HCT116 (cell line): ENCODE results near the gene OR1J1. TPM values are rescaled to one million over a fixed set of nuclear protein-coding genes. Genes with fewer than 3 reads are reported as not detected.

Experiments
- ATAC-seq: fragments of 200-7000 bp; cut with Tn5 transposase; 2 replicates; pipeline ENCODE4 v1.9.1; 2020; ENCODE audit warnings: mild to moderate bottlenecking, moderate library complexity
- BruUV-seq: library from RNA; stranded (reverse); fragments of 400-500 nt; replicated peaks from 2 replicates; lab custom pipeline; 2021; lab: Mats Ljungman, UMichigan
- CTCF ChIA-PET: fragments of 300-600 bp; sonication (Branson Sonifier 250); formaldehyde crosslinking; loops from one replicate; lab custom pipeline; 2021; ENCODE audit warnings: antibody characterized with exemption; lab: Charles Lee
- POLR2A ChIA-PET: fragments of 300-600, 350-600 bp; sonication (Branson Sonifier 250); formaldehyde crosslinking; loops from one replicate; lab custom pipeline; 2021; ENCODE audit warnings: antibody characterized with exemption; lab: Charles Lee
- RAD21 ChIA-PET, 2 experiments: fragments of 300-600 bp; sonication (Branson Sonifier 250); formaldehyde crosslinking; loops; one replicate each; lab custom pipeline; 2023; ENCODE audit warnings: low total read pairs in 2 of 2; ENCODE audit not compliant: uncharacterized antibody in 2 of 2, unreplicated experiment in 2 of 2, low non-redundant PET in 1 of 2; lab: Charles Lee
- DNase-seq: peaks from one replicate; pipeline ENCODE4 v3.0.0-alpha.2; 2010; ENCODE audit warnings: low read depth, low spot score
- H2AFZ ChIP-seq: fragments of 200-600 bp; shearing (Covaris generic), sonication (generic); 2 replicates; pipeline ENCODE4 v1.6.1; 2017; ENCODE audit warnings: low read depth, mixed run types, mixed read lengths, antibody characterized with exemption, low read length; ENCODE audit not compliant: poor library complexity, severe bottlenecking
- H3K27ac ChIP-seq: 2 replicates; pipeline ENCODE4 v1.5.1; 2012; ENCODE audit warnings: low read depth, low read length
- H3K27me3 ChIP-seq: fragments of 200-600 bp; sonication (generic); 2 replicates; pipeline ENCODE4 v1.6.1; 2016; ENCODE audit warnings: mixed run types, low read length, mixed read lengths; ENCODE audit not compliant: insufficient read depth
- H3K36me3 ChIP-seq, 2 experiments: fragments of 200-500 bp in 1 of 2; fragments of 200-600 bp in 1 of 2; sonication (Bioruptor generic) in 1 of 2; sonication (generic) in 1 of 2; 2 replicates each; pipeline versions ENCODE4 v1.5.1 to v1.6.1; 2014 to 2016; ENCODE audit warnings: low read length in 2 of 2, inconsistent platforms in 1 of 2, mixed read lengths in 1 of 2, mixed run types in 1 of 2; ENCODE audit not compliant: insufficient read depth in 2 of 2, control insufficient read depth in 1 of 2
- H3K4me1 ChIP-seq, 2 experiments: fragments of 200-600 bp in 1 of 2; sonication (generic) in 1 of 2; 2 replicates each; pipeline versions ENCODE4 v1.5.1 to v1.6.1; 2012 to 2017; ENCODE audit warnings: low read length in 2 of 2, inconsistent platforms in 1 of 2, mild to moderate bottlenecking in 1 of 2, mixed read lengths in 1 of 2, mixed run types in 1 of 2, moderate library complexity in 1 of 2; ENCODE audit not compliant: insufficient read depth in 2 of 2, control insufficient read depth in 1 of 2
- H3K4me2 ChIP-seq: fragments of 200-600 bp; sonication (generic); 2 replicates; pipeline ENCODE4 v1.6.1; 2017; ENCODE audit warnings: mixed run types, low read length, mixed read lengths
- H3K4me3 ChIP-seq, 2 experiments: fragments of 200-600 bp in 1 of 2; sonication (generic) in 1 of 2; replicated peaks in 1 of 2; 2 replicates each; pipeline ENCODE4 v1.5.1; 2011 to 2016; ENCODE audit warnings: low read length in 2 of 2, control low read depth in 1 of 2, low read depth in 1 of 2, mild to moderate bottlenecking in 1 of 2, mixed read lengths in 1 of 2, mixed run types in 1 of 2
- H3K79me2 ChIP-seq: fragments of 200-600 bp; sonication (generic); 2 replicates; pipeline ENCODE4 v1.6.1; 2017; ENCODE audit warnings: mild to moderate bottlenecking, mixed run types, low read length, moderate library complexity, mixed read lengths; ENCODE audit not compliant: insufficient read depth
- H3K9ac ChIP-seq: fragments of 200-600 bp; sonication (generic); 2 replicates; pipeline ENCODE4 v1.6.1; 2016; ENCODE audit warnings: low read length, mixed read lengths
- H3K9me2 ChIP-seq: fragments of 200-600 bp; sonication (generic), shearing (Covaris generic); 2 replicates; pipeline ENCODE4 v1.6.1; 2017; ENCODE audit warnings: mixed run types, mild to moderate bottlenecking, moderate library complexity; ENCODE audit not compliant: insufficient read depth
- H3K9me3 ChIP-seq, 2 experiments: fragments of 200-500 bp in 1 of 2; fragments of 200-600 bp in 1 of 2; sonication (Bioruptor generic) in 1 of 2; sonication (generic) in 1 of 2; 2 replicates each; pipeline ENCODE4 v1.6.1; 2014 to 2017; ENCODE audit warnings: low read length in 2 of 2, mixed read lengths in 2 of 2, inconsistent platforms in 1 of 2, low read depth in 1 of 2, mild to moderate bottlenecking in 1 of 2, mixed run types in 1 of 2, moderate library complexity in 1 of 2; ENCODE audit not compliant: control insufficient read depth in 1 of 2, insufficient read depth in 1 of 2
- H4K20me1 ChIP-seq: fragments of 200-600 bp; sonication (generic), shearing (Covaris generic); 2 replicates; pipeline ENCODE4 v1.6.1; 2017; ENCODE audit warnings: mixed run types, mild to moderate bottlenecking, moderate library complexity; ENCODE audit not compliant: insufficient read depth
- CEBPB ChIP-seq: IDR thresholded peaks from 2 replicates; pipeline ENCODE4 v1.6.1; 2012; ENCODE audit warnings: low read depth
- ELF1 ChIP-seq: IDR thresholded peaks from 2 replicates; pipeline ENCODE4 v1.6.1; 2012; ENCODE audit warnings: low read depth, borderline replicate concordance
- EZH2 ChIP-seq: fragments of 200-600 bp; sonication (generic); IDR thresholded peaks from 2 replicates; pipeline ENCODE4 v1.6.1; 2017; ENCODE audit warnings: antibody characterized with exemption, mixed run types
- EZH2phosphoT487 ChIP-seq: fragments of 200-600 bp; IDR thresholded peaks from 2 replicates; pipeline ENCODE4 v1.6.1; 2018; ENCODE audit warnings: antibody characterized with exemption, borderline replicate concordance
- JUND ChIP-seq: IDR thresholded peaks from 2 replicates; pipeline ENCODE4 v1.6.1; 2012
- POLR2AphosphoS5 ChIP-seq: IDR thresholded peaks from 2 replicates; pipeline ENCODE4 v1.6.1; 2011; ENCODE audit warnings: mild to moderate bottlenecking, low read depth, low read length, moderate library complexity
- SIN3A ChIP-seq: IDR thresholded peaks from 2 replicates; pipeline ENCODE4 v1.6.1; 2012; ENCODE audit warnings: low read depth
- ZFX ChIP-seq: fragments of 450-650 bp; IDR thresholded peaks from 2 replicates; pipeline ENCODE4 v1.6.1; 2017
- ZNF274 ChIP-seq: fragments of 200-500 bp; sonication (Bioruptor generic); IDR thresholded peaks from 2 replicates; pipeline ENCODE4 v1.6.1; 2014; ENCODE audit warnings: mild to moderate bottlenecking, low read depth, low read length, inconsistent platforms
- intact Hi-C: fragments of 100-400 bp; cut with micrococcal nuclease; formaldehyde crosslinking; loops from 2 replicates; pipeline ENCODE4 v1.10.0; 2022
- total RNA-seq: library from RNA; stranded (reverse); gene quantifications from one replicate; pipeline ENCODE4 v1.2.1, GENCODE V29; 2021; ENCODE audit not compliant: unreplicated experiment
- TF ChIP-seq, protein P1 (sequence below): IDR thresholded peaks from 2 replicates; pipeline ENCODE4 v1.6.1; 2012
- TF ChIP-seq, protein P2 (sequence below), 3 experiments: fragments of 200-600 bp in 1 of 3; sonication (generic) in 1 of 3; IDR thresholded peaks in 2 of 3; conservative IDR thresholded peaks in 1 of 3; 2 replicates each; pipeline ENCODE4 v1.5.1; 2012 to 2017; ENCODE audit warnings: low read depth in 2 of 3, low read length in 2 of 3, antibody characterized with exemption in 1 of 3, borderline replicate concordance in 1 of 3, control low read depth in 1 of 3, mild to moderate bottlenecking in 1 of 3, mixed read lengths in 1 of 3, mixed run types in 1 of 3, moderate library complexity in 1 of 3; ENCODE audit not compliant: insufficient read depth in 1 of 3

OR1J1 gene
- total RNA-seq, 1 experiment from 2014 or later = not detected

- no peaks in the 10 kb centered on the region for H3K79me2 ChIP-seq
- intact Hi-C loops = no loop called here
- H3K4me1 ChIP-seq = no peaks in the 10 kb centered on the region
- ChIA-PET POLR2A (no interaction called here), CTCF (no interaction called here), RAD21 (no interaction called here)
- no peak overlapping the region for H3K4me3 ChIP-seq
- H4K20me1 ChIP-seq = no peaks in the 10 kb centered on the region
- no peak overlapping the region for H3K9ac ChIP-seq
- no peak for DNase-seq
- no peak overlapping the region for H2AFZ ChIP-seq
- no peak overlapping the region for H3K27ac ChIP-seq
- no peak for ATAC-seq
- no peaks in the 10 kb centered on the region for H3K9me2 ChIP-seq
- BruUV-seq = no TSS peak
- H3K36me3 ChIP-seq = no peaks in the 10 kb centered on the region
- no peaks in the 10 kb centered on the region for H3K9me3 ChIP-seq
- TF ChIP-seq, protein P1, sequence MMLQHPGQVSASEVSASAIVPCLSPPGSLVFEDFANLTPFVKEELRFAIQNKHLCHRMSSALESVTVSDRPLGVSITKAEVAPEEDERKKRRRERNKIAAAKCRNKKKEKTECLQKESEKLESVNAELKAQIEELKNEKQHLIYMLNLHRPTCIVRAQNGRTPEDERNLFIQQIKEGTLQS = no peak
- TF ChIP-seq CEBPB (no peak), ZNF274 (no peak), ZFX (no peak)
- TF ChIP-seq, protein P2, sequence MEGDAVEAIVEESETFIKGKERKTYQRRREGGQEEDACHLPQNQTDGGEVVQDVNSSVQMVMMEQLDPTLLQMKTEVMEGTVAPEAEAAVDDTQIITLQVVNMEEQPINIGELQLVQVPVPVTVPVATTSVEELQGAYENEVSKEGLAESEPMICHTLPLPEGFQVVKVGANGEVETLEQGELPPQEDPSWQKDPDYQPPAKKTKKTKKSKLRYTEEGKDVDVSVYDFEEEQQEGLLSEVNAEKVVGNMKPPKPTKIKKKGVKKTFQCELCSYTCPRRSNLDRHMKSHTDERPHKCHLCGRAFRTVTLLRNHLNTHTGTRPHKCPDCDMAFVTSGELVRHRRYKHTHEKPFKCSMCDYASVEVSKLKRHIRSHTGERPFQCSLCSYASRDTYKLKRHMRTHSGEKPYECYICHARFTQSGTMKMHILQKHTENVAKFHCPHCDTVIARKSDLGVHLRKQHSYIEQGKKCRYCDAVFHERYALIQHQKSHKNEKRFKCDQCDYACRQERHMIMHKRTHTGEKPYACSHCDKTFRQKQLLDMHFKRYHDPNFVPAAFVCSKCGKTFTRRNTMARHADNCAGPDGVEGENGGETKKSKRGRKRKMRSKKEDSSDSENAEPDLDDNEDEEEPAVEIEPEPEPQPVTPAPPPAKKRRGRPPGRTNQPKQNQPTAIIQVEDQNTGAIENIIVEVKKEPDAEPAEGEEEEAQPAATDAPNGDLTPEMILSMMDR (IDR thresholded peaks at IDR 0.05 in 2 of 3, conservative IDR thresholded peaks at IDR 0.05 in 1 of 3; ENCODE audit: borderline replicate concordance in 1 of 3, insufficient read depth in 1 of 3, low read depth in 2 of 3, low read length in 2 of 3) = no peak
- TF ChIP-seq, all 23 proteins: peak for 0
- no peak overlapping the region for H3K4me2 ChIP-seq
- no peaks in the 10 kb centered on the region; the same call in 1 of the 2 replicates for H3K27me3 ChIP-seq
These were observed 33.5 kb downstream of the OR1J1 start for GRCh38 chr9:122444041-122444733.

DNA sequence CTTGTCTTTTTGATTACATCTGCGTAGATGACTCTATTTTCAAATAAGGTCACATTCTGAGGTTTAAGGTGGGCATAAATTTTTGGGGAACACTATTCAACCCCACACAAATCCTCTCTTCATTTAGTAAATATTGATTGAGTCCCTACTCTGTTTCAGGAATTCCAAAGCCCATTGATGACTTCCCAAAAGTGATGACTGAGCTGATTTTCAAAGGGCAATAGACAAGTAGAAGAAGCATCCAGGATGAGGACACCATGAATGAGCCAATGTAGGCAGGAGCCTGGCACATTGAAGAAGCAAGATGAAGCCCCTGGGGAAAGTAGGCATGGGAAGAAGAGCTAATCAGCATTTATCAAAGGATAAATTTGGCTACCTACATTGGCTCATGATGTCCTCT lies 35.2 kb downstream of the OR1J1 start:
- CTCF ChIA-PET = no interaction called here
- Histone ChIP-seq H3K9me2 (no peaks in the 10 kb centered on the region), H4K20me1 (no peaks in the 10 kb centered on the region), H3K4me1 (no peaks in the 10 kb centered on the region), H3K79me2 (no peaks in the 10 kb centered on the region), H3K4me3 (no peak overlapping the region), H3K9me3 (no peaks in the 10 kb centered on the region), H3K27me3 (no peaks in the 10 kb centered on the region; the same call in 1 of the 2 replicates), H3K27ac (no peak overlapping the region), H3K9ac (no peak overlapping the region), H3K36me3 (no peaks in the 10 kb centered on the region), H2AFZ (no peak overlapping the region), H3K4me2 (no peak overlapping the region)
- POLR2A ChIA-PET = no interaction called here
- DNase-seq (no peak), ATAC-seq (no peak)
- RAD21 ChIA-PET = no interaction called here
- intact Hi-C loops = no loop called here
- no peak for TF ChIP-seq CEBPB
- no peak for TF ChIP-seq ZNF274
- no peak for TF ChIP-seq ZFX
- TF ChIP-seq POLR2AphosphoS5 = no peak
- no peak for TF ChIP-seq ELF1
- TF ChIP-seq JUND = no peak
- TF ChIP-seq EZH2phosphoT487 = no peak
- TF ChIP-seq SIN3A = no peak
- no peak for TF ChIP-seq EZH2
- BruUV-seq = no TSS peak
